GM18870 (cell line): Measurements from ENCODE around the gene WWTR1.

ENCODE experiments used
- ATAC-seq: cut with Tn5 transposase; IDR thresholded peaks from one replicate; pipeline ENCODE4 v1.9.1; 2021; ENCODE audit warnings: moderate library complexity; ENCODE audit not compliant: unreplicated experiment

Gene WWTR1

DNA sequence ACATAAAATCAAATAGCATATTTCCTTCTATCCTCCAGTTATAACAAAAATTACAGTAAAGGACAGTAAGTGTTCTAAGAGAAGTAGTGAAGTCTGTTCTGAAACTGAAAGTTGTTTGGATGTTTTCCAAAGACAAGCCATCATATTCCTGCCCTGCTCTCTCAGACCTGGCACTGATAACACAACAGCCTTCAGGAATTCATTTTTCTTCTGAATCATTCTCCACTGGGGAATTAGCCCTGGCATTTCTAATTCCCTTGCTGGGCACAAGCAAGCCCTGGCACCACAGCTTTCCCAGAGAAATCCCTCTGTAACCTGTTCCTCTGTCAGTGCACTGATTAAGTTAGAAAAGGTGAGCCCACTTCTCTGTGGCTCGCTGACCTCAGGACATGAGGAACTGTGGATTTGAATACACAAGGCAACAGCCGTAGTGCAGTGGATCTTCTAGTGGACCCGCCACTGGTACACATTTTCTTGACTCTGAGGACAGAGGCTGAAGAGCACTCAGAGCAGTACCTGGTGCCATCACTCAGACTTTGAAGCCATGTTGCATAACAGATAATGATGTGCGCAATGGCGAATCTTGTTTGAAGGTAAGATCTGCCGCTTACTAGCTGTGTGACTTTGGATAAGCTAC lies 61.6 kb downstream of the WWTR1 start:
- ATAC-seq: no peak

DNA sequence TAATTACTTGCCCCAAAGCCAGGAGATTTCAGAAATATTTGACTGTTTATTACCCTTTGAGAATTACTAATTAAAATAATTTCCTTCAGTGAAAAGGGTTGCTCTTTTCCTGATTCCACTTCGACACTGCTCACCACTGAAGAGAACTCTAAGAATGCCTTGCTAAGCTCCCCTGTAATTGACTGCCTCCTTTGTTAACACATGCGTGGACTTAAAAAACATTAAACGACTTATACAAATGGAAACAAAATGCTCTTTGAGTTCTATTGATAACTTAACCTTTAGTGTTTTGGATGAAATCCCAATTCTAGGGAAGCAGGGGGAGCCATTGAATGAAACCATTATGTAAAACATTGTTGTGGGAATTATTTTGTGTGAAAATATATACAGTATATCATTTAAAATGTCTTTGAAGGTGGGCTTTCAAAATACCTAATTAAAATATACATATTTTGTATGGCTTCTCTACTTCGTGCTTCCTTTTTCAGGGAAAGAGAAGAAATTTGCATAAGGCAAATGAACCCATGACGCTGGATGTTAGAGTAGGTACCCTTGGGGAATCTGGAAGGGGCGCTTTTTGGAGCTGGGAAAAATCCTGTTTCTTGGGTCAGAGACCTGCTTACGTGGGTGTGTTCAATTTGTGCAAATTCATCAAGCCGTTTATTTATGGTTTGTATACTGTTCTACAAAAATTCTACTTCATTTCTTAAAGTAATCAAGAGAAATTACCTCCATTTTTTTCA lies 64.2 kb downstream of the WWTR1 start:
- ATAC-seq: no peak

DNA sequence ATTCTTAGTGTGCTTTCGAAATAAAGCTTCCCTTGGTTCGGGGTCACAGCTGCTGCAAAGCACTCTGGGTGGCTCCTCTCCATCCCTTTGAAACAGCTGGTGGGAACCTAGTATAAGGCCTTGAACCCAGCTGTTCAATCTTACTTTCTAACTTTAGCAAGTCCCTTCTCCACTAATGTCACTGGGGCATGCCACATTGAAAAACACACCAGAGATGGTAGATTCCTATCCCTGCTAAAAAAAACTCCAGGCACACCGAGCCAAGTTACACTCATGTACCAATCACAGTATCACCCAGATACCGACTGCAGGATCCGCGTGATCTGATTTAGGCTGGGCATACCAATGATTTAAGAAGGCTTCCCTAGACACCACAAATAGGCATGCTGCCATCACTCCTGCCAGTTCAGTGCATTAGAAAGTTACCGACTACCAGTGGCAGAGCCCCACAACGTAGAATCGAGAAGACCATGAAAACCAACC lies 65.0 kb downstream of the WWTR1 start:
- ATAC-seq: no peak

DNA sequence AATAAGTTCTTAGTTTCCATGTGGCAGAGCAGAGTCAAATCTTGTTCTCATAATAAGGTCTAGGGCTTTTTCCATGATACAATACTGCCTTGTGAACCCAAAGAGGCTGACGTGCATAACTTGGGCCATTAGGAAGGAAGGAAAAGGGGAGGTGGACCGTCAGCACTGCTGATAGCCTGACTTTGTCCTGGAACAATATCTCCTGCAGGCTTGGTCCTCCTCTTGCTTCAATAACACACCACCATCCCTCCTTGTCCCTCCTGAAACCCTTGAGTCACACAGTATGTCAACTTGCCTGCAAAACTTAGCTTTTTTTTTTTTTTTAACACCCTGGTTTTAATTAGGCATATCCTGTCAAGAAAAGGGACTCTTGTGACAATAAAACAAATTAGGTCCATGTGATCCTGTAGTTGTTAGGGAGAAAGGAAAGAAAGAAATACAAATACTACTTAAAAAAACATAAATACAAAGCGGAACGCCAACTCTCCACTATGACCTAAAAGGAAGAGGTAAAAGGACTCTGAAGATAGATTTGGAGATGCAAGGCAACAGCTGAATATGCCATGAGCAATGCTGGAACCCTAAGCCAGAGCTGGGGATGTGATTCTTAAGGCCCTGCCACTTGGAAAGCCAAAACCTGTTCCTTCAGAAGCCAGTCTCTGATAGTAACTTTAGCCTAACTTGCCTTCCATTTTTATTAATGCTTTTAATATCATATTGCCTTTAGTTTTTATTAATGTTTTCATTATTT lies 67.0 kb downstream of the WWTR1 start:
- no peak for ATAC-seq

DNA sequence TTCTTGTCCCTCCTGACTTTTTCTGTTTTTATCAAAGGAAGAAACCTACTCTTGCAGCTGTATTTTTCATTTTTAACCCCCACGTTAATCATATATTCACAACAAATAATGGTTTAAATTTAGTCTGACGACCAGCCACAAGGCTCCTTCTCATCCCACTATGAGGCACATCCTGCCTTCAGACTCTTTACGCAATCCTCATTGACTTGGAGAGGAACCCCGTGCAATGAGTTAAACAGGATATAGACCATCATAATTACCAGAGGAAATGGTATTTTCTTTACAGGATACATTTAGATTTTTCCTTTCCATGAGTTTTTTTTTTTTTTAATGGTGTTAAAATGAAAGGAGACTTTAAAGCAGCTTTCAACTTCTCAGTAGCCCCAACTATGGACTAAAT lies 68.5 kb downstream of the WWTR1 start:
- ATAC-seq: no peak

DNA sequence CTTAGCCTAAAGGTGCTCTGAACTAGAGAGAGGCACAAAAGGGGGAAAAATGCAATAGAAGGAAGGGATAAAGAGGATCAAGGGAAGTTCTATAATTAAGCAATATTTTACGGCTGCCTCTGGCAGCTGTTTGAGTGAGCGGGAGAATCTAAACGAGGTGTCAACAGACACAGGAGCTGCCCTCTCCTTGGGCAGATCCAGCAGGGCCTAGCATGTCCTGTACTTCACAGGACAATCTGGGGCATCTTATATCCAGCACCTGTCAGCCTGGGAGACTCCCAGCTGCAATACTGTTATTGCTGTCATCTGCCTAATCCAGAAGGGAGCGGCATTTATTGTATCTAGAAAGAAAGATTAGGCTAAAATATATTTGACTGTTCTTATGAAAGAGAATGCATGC lies 68.9 kb downstream of the WWTR1 start:
- ATAC-seq: no peak

DNA sequence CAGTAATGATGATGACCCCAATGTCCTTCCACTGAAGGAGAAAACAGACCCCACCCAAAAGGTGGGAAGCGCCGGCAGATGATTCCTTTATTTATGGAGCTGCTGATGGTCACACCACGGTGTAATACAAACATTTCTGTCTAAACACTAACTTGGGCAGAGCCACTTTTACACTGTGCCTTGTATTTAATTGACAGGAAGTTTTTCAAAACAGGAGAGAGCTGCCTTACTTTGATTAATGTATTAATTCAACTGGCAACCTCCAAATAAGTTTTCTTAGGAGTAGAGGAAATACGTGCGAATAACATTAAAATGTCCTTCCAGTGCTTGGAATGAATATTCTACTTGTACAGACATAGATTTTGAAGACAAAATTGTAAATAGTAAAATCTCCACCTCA lies 70.4 kb downstream of the WWTR1 start:
- ATAC-seq: no peak

DNA sequence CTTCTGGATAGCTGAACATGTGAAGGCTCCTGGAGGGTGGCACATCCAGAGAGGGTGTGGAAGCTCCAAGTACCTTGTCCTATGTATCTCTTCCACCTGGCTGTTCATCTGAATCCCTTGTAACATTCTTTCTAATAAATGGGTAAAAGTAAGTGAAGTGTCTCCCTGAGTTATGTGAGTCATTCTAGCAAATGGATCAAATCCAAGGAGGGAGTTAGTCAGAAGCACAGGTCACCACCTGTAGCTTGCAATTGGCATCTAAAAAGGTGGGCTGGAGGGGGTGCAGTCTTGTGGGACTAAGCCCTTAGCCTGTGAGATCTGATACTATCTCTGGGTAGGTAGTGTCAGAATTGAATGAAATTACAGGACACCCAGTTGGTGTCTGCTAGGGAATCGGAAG lies 71.0 kb downstream of the WWTR1 start:
- no peak for ATAC-seq

DNA sequence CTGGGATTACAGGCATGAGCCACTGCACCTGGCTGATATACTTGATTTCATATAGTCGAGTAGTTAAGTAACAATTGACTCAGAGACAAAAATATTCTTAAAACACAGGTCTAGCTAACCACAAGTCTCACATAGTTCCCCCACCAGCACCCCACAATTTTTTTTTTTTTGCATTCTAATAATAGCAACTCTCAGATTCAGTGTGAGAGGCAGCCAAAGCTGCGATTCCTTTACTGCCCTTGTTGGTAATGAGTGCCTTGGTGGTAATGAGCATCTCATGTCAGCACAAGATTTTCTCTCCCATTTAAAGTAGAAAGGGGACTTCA lies 72.5 kb downstream of the WWTR1 start:
- peak; percentile 92 for ATAC-seq

DNA sequence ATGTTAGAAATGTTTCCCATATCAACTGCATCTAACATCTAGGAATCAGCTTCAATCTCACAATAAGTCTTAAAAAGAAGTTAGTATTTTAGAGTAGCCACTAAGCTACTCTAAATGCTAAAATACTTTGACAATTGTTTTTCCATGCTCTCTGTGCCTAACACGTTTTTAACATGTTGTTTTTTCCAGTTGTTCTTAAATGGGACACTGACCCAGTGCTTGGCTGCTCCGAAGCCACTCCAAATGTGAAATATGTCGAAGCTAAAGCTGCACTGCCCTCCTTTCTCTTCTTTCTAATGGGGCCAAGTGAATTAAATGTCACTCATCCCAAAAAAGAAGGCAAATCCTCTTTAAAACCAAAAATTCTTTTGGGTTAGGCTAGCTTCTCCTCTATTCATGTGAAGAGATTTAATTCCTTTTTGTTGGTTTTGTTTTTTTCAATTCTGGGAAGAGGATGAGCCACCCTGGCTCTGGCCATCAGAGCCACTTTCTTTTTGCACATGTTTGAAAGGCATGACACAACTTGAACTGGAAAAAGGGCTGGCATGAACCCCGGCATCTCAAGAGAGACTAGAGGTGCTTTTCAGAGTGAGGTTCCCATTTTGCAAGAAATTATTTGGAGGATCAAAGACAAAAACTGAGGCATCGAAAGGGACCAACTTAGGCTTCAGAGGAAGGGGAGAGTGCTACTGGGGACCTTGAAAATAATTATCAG lies 73.7 kb downstream of the WWTR1 start:
- ATAC-seq: no peak

DNA sequence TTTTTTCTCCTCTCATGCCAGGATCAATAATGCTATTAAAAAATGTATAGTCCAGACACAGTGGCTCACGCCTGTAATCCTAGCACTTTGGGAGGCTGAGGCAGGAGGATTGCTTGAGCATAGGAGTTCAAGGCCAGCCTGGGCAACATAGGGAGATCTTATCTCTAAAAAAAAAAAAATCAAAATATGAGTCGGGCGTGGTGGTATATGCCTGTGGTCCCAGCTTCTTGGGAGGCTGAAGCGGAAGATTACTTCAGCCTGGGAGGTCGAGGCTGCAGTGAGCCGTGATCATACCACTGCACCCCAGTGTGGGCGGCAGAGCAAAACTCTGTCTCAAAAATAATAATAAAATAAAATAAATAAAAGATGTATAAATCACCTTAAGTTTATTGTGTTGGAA lies 75.4 kb downstream of the WWTR1 start:
- no peak for ATAC-seq

DNA sequence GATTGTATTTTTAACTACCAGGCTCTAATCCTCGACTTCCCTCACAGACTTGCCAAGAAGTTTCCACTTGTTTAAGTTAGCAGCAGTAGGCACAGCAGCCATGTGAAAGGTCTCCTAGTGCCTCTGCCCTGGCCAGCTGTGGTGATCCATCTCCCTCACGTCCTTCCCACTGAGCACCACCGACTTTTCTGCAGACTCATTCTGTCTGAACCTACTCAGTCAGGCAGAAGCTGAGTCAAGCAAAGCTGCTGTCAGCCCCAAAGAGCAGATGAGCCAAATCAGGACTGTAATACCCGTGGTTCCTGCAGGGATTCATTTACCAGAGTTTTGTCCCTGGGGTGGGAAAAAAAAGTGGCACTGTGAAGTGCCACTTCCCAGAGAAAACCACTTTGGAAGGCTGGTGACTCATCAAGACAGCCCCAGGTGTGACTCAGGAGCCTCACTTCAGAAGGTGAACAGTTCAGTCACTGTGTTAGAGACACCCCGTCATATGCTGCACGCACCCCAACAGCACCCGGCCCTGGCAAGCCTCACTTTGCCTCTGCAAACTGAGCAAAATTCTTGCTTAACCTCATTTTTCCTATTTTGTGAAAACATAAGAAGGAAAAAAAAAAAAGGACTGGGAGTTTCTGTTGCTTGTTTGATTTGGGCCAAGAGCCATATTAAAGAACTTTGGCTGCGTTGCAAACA lies 76.0 kb downstream of the WWTR1 start:
- no peak for ATAC-seq

DNA sequence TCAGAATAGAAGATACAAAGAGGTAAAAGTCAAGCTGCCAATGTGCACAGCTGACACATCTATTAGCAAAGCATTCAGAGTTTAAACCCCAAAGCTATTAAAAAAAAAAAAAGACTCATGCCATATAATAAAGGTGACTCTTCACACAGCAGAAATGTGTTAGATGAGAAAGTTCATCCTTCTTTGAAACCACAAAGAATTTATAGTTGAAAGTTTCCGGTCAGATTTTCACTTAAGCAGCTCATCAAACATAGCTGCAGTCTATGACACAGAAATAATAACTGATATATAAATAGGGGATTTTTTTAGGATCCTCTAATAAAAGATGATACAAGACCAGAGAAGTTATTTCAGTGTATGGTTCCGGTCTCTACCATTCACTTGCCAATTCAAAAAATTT lies 76.6 kb downstream of the WWTR1 start:
- no peak for ATAC-seq

DNA sequence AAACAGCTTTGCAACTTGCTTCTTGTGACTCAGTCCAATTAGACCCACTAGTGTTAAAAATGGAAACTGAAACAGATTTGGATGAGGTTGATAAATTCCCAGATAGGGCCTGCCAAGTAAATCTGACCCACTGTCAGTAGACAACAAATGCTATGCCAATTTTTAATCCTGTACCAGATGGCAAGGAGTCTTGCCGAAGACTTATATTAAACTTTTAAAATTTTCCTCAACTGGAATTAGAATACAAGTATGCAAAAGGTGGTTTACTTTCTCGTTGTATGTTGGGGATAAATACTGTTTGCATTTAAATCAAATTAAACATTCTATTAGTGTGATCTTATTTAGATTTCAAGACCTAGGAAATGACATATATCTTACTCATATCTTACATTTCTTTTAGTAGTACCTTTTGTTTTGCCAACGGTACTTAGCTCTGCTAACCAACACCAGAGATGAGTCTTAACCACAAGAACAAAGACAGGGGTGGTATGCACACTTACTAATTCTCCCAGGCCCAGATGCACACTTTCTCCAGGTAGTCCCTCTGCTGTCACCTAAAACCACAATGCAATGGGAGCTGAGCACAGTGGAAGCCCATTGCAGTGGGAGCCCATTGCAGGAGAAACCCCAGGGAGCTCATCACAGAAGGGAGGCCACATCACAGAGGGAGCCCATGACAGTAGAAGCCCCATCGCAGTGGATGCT lies 77.8 kb downstream of the WWTR1 start:
- peak; percentile 46 for ATAC-seq

DNA sequence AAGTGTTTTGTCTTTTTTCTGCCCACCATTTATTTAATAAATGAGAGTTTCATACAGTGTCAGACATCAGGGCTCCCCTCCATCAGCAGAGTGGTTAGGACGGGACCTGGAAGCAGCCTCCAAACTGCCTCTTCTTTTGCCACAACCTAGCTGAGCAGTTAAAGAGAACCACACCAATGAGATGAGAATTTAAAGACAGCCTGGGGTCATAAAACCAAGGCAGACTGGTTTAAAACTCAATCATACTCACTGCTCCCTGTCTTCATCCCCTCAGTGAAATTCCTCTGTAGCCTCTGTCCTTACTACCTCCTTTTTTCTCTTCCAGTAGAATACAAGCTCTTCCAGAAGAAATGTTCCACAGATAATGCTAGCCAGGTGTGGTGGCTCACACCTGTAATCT lies 78.7 kb downstream of the WWTR1 start:
- ATAC-seq: no peak

DNA sequence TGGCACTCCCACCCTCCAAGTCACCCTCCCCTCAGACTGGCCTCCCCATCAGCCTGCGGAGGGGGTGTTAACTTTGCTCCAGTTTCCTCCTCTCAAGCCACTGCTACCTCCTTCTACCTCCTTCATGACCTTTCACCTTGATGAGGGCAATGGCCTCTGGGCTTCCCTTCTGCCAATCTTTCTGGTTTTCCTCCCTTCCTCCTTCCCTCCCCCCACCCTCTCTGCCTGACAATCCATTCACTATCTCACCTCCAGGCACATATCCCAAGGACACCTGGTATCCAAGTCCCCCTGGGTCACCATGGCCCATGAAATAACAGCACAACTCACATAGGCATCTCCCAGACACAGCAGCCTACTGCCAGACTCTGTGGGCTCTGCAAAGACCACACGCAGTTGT lies 80.0 kb downstream of the WWTR1 start:
- no peak for ATAC-seq

DNA sequence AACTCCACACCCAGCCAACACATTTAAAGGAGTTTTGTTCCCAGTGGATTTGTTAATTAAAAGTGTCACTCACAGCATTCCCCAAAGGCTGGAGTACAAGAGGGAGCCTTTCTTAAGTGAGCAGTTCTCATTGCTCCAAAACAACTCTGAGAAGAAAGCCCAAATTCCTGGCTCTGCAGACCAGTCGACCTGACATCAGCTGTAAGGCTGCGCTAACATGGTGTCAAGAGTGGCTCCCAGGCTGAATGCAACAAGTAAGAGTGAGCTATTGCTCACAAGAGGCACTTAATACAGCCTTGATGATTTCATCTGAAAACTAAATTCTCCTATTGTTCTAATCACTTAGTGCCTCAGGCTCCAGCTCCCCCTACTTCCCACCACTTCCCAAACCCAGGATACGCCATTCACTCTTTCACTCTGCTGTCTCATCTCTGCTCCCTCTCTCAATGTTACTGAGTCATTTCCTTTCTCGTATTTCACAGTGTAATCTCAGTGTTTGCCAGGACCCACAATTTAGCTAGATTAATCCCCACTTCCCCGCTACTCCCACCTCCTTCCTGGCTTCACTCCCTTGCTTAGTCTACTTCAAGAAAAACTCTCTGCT lies 81.8 kb downstream of the WWTR1 start:
- ATAC-seq: peak; percentile 58

DNA sequence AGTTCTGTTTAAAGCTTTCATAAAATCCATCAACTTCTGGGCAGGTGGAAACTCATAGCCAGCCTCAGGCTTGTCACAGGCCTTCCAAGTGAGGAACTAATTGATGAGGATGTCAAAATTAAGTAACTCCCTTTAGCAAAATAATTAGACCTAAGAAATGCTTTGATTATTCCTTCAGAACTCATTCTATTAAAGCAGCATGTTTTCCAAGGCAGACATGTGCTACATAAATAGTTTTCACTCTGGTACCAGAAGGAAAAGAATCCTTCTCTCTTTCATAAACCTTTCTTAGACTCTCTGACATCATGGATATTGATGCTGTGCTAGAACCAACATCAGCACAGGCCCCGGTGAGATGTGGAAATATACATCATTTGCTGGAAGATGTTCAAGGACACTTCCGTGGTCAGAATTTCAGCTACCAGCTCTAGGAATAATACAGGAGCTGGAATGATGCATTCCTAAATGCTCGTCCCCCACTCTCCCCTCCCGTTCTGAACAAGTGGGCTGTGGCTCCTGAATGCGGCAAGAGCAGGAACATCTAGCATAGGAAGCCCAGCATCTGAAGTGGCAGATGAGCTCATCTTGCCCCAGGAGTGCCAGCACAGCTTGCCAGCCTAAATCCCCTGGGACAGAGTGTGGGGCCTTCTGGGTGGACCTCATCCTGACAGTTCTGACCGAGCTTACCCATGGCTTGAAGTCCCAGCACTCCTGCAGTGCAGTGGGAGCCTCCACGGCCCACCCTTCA lies 82.4 kb downstream of the WWTR1 start:
- ATAC-seq: no peak

DNA sequence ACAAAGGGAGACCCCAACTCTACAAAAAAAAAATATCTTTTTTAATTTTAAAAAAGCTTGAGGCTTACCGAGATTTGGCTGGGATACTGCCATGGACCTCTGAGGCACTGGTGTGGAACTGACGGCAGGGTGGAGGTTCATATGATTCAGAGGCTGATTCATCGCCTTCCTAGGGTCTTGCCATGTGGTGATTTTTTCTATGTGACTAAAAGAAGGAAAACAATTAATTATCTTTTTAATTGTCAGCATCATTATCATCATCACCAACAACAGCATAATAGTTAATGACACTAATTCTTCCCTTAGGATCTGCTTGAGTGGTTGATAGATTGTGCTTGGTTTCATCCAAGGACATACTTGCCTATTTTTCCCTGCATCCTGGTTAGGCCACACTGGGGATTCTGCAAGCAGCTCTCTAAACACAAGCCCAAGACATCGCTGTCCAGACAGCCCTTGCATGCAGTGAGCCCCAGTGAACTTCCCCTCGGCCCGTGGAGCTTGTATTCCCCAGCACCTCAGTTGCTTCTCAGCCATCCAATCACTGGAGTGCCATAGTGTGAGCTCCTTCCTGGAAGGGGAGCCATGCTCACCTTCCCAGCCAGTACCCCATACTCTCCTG lies 84.9 kb downstream of the WWTR1 start:
- ATAC-seq: no peak
